ENCODE data around the gene PRKCE. TPM values are rescaled to one million over a fixed set of nuclear protein-coding genes. Genes with fewer than 3 reads are reported as not detected.

Gene PRKCE
- total and polyA plus RNA-seq, 2 of the 8 experiments (the other 6 are each of a cell fraction or from before 2014, with no cell fraction given) = 0.54 to 2.1 TPM

DNA sequence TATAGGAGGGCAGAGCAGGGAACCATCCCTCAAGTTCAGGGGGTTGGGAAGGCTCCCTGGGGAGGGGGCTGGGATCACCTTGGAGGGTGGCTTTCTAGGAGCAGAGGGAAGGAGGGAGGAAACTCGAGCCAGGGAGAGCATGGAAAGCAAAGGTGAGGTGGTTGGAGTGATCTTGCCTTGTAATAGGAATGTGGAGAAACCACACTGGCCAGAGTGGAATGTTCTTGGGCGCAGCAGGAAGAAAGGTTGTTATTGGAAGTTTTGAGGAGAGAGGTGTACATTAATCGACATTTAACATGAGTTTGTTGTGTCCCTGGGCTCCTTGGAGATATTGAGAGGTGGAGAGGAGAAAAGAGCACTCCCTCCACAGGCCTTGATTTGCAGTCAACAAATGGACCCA lies 272.2 kb downstream of the PRKCE start:
- Histone ChIP-seq H3K9me3 (ENCODE audit: insufficient read depth in 2 of 2, low read depth in 1 of 2, low read length in 1 of 2) (no peaks in the 10 kb centered on the region), H3K56ac (replicated peaks; ENCODE audit: insufficient read length, low read depth, low read length) (no peak overlapping the region), H2BK15ac (ENCODE audit: low read length) (no peak overlapping the region), H2BK20ac (ENCODE audit: low read length) (no peak overlapping the region), H4K5ac (ENCODE audit: insufficient read length, low read depth, low read length) (no peak overlapping the region), H2AFZ (ENCODE audit: low read length) (no peak overlapping the region), H4K91ac (replicated peaks; ENCODE audit: insufficient read length, low read length) (no peak overlapping the region), H3K23ac (ENCODE audit: insufficient read length) (no peak overlapping the region), H3K27ac (ENCODE audit: low read depth, low read length) (no peak overlapping the region), H3K4ac (replicated peaks; ENCODE audit: insufficient read length, low read depth, low read length) (no peak overlapping the region), H3K9ac (replicated peaks in 1 of 4; ENCODE audit: extremely low read depth in 1 of 4, low read depth in 3 of 4, low read length in 3 of 4) (no peak overlapping the region), H4K8ac (ENCODE audit: extremely low read depth, insufficient read depth, low read length) (no peak overlapping the region), H2BK12ac (ENCODE audit: low read depth, low read length) (no peak overlapping the region), H2AK5ac (ENCODE audit: low read depth, low read length) (no peak overlapping the region), H4K20me1 (replicated peaks in 1 of 2; ENCODE audit: control insufficient read depth in 1 of 2, insufficient read depth in 2 of 2, low read length in 2 of 2) (no peaks in the 10 kb centered on the region), H3K27me3 (replicated peaks in 1 of 4; ENCODE audit: control insufficient read depth in 3 of 4, extremely low read depth in 1 of 4, insufficient read depth in 3 of 4, low read length in 3 of 4) (no peaks in the 10 kb centered on the region), H3K4me3 (ENCODE audit: extremely low read depth in 1 of 4, insufficient read depth in 2 of 4, low read depth in 3 of 4, low read length in 4 of 4) (no peak overlapping the region), H3K79me2 (ENCODE audit: control insufficient read depth in 1 of 2, insufficient read depth in 2 of 2, low read length in 2 of 2) (no peaks in the 10 kb centered on the region), H3K36me3 (ENCODE audit: control insufficient read depth in 2 of 4, insufficient read depth in 4 of 4, low read length in 3 of 4) (no peaks in the 10 kb centered on the region), H3K4me1 (replicated peaks in 1 of 4; ENCODE audit: control insufficient read depth in 3 of 4, insufficient read depth in 4 of 4, low read length in 3 of 4) (no peaks in the 10 kb centered on the region; a peak in 1 of 7 replicates), H3K14ac (ENCODE audit: insufficient read length) (no peak overlapping the region), H2BK120ac (replicated peaks; ENCODE audit: low read depth, low read length) (no peak overlapping the region), H2BK5ac (ENCODE audit: low read depth, low read length) (no peak overlapping the region), H3K4me2 (ENCODE audit: insufficient read depth in 1 of 2, low read depth in 2 of 2, low read length in 2 of 2) (no peak overlapping the region), H3K79me1 (ENCODE audit: low read depth, low read length) (no peaks in the 10 kb centered on the region), H3K18ac (ENCODE audit: extremely low read depth, low read length) (no peak overlapping the region), H3K23me2 (ENCODE audit: low read depth, low read length) (peaks cover 2% of the 10 kb centered on the region; the same call in 1 of the 2 replicates)
- POLR2A ChIA-PET (ENCODE audit: partially characterized antibody) = no interaction called here
- CTCF ChIA-PET (ENCODE audit: partially characterized antibody) = no interaction called here
- DNase-seq (ENCODE audit: low read depth in 1 of 2, low spot score in 2 of 2) (no peak), FAIRE-seq (no peak)
- 97% methylated on average over 2 of the region's 3 CpGs; no CpG with 5 or more reads in 1 of the 2 experiments for WGBS, 2 experiments (ENCODE audit: extremely low coverage in 1 of 2, insufficient coverage in 1 of 2, insufficient read length in 1 of 2, insufficient replicate concordance in 2 of 2, low coverage in 1 of 2, low lambda C conversion rate in 2 of 2, missing lambda C conversion rate in 1 of 2)
- TF ChIP-seq JUN (IDR thresholded peaks at IDR 0.05; ENCODE audit: low read depth, low read length) = no peak
- no peak for TF ChIP-seq TAF1 (IDR thresholded peaks at IDR 0.05; ENCODE audit: low read depth, low read length)
- no peak for TF ChIP-seq EP300 (IDR thresholded peaks at IDR 0.05; ENCODE audit: borderline replicate concordance in 1 of 2, low read depth in 2 of 2, low read length in 2 of 2)
- TF ChIP-seq RBBP5 (IDR thresholded peaks at IDR 0.05; ENCODE audit: borderline replicate concordance, low read depth, low read length) = no peak
- TF ChIP-seq TAF7 (optimal IDR thresholded peaks at IDR 0.05; ENCODE audit: borderline replicate concordance, low read depth, low read length) = no peak
- no peak for TF ChIP-seq HDAC6 (IDR thresholded peaks at IDR 0.05; ENCODE audit: low read depth, low read length)
- no peak for TF ChIP-seq SIX5 (IDR thresholded peaks at IDR 0.05; ENCODE audit: low read depth, low read length)
- TF ChIP-seq SIRT6 (IDR thresholded peaks at IDR 0.05; ENCODE audit: low read length) = no peak
- TF ChIP-seq, protein P1, sequence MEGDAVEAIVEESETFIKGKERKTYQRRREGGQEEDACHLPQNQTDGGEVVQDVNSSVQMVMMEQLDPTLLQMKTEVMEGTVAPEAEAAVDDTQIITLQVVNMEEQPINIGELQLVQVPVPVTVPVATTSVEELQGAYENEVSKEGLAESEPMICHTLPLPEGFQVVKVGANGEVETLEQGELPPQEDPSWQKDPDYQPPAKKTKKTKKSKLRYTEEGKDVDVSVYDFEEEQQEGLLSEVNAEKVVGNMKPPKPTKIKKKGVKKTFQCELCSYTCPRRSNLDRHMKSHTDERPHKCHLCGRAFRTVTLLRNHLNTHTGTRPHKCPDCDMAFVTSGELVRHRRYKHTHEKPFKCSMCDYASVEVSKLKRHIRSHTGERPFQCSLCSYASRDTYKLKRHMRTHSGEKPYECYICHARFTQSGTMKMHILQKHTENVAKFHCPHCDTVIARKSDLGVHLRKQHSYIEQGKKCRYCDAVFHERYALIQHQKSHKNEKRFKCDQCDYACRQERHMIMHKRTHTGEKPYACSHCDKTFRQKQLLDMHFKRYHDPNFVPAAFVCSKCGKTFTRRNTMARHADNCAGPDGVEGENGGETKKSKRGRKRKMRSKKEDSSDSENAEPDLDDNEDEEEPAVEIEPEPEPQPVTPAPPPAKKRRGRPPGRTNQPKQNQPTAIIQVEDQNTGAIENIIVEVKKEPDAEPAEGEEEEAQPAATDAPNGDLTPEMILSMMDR (IDR thresholded peaks at IDR 0.05; ENCODE audit: control extremely low read depth in 1 of 3, insufficient read depth in 1 of 3, low read depth in 1 of 3, low read length in 3 of 3) = no peak
- TF ChIP-seq, protein P2, sequence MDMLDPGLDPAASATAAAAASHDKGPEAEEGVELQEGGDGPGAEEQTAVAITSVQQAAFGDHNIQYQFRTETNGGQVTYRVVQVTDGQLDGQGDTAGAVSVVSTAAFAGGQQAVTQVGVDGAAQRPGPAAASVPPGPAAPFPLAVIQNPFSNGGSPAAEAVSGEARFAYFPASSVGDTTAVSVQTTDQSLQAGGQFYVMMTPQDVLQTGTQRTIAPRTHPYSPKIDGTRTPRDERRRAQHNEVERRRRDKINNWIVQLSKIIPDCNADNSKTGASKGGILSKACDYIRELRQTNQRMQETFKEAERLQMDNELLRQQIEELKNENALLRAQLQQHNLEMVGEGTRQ (IDR thresholded peaks at IDR 0.05; ENCODE audit: low read length) = no peak
- no peak for TF ChIP-seq BACH1 (IDR thresholded peaks at IDR 0.05; ENCODE audit: low read length)
